GM18508 (cell line): ENCODE data around the gene RIC3.

ENCODE experiments used
- ATAC-seq: cut with Tn5 transposase; IDR thresholded peaks from one replicate; pipeline ENCODE4 v1.9.1; 2021; ENCODE audit warnings: moderate number of reproducible peaks; ENCODE audit not compliant: insufficient read depth, unreplicated experiment

Gene RIC3

GRCh38 chr11:8092587-8093424 lies 76.0 kb downstream of the RIC3 start:
- ATAC-seq: no peak

DNA sequence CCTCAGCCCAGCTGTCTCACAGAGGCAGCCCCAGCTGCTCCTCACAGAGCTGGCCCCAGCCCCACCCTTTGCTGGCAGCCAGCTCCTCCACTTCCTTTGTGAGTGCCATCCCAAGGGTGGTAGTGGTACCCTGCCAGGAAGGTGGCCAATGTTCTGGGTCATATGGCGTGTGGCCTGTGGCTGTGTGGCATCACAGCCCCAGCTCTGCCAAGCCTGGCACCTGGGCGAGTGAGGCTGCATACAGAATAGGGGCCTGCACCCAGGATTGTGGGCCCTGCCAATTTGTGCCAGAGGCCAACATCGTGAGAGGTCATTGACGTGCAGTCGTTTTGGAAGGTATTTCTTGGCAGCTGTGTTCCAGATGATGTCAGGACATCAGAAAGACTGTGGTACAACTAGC lies 77.1 kb downstream of the RIC3 start:
- ATAC-seq: no peak

GRCh38 chr11:8090756-8091155 lies 78.1 kb downstream of the RIC3 start:
- ATAC-seq: no peak

DNA sequence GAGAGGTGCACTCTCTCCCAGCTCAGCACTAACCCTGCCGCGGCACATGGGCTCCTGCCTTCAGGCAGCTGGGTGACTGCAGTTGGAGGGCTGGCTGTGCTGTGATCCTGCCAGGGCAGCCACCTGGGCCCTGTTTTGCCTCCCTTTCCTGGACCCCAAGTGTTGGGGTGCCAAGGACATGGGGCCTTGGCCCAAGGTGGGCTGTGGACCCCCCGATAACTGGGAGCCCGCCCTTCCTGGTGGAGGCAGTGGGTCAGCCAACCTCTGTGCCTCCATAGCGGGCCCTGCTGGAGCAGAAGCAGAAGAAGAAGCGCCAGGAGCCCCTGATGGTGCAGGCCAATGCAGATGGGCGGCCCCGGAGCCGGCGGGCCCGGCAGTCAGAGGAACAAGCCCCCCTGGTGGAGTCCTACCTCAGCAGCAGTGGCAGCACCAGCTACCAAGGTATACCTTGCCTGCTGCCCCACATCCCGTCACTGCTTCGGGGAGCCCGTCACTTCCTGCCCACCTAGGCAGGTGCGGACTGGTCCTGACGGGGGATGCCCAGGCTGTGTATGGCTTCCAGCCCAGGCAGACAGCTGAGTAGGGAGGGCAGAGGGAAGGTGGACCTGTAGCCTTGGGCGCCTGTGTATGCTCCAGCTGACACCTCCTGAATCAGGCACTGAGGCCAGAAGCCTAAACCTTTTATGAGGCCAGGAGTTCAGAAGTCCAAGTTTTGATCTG lies 78.9 kb downstream of the RIC3 start:
- no peak for ATAC-seq

DNA sequence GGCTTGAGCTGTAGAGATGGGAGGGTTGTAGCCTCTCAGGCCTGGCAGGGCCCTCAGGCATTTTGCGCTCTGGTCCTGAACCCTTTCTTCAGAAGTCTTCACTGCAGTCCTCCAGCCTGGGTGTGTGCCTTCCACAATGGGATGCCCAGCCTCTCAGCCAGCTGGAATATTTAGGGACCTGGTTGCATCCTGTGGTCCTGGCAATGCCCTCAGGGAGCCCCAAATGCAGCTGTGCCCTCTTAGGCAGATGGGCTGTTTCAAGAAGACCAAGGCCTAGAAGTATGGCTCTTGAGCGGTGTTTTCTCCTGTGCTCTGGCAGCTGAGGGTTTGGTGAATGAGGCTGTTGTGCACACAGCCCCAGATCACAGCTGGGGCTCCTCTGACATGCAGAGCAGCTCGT lies 81.1 kb downstream of the RIC3 start:
- ATAC-seq: no peak

GRCh38 chr11:8087185-8087584 lies 81.6 kb downstream of the RIC3 start:
- ATAC-seq: no peak

GRCh38 chr11:8086571-8086970 lies 82.3 kb downstream of the RIC3 start:
- ATAC-seq: no peak

- no peak for ATAC-seq
Measured at GRCh38 chr11:8086001-8086479, 82.8 kb downstream of the RIC3 start.

DNA sequence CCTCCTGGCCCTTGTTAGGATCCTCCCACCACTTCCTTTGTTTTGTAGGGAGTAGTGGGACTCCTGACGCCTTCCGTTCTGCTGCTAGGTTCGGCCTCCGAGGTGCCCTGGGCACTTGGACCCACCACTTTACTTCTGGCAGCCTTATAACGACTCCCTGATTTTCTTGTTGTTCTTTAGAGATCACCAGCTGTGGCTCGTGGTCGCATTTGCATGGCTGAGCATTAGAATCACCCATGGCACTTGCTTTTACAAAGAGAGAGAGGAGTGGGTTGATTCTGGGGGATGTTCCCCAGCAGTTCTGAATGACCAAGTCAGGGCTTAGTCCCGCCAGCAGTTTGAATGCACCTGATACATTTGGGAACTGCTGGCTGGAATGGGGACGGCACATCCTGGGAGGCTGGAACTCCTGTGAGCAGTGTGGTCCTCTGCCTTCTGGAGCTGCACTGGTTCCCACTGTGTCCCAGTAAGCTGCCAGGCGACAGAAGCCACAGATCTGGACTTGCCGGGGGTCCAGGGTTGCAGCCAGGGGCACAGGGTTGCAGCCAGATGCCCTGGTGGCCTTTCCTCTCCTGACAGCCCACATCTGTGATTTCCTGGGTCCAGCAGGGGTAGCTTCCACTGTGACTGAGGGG lies 83.7 kb downstream of the RIC3 start:
- ATAC-seq: no peak

DNA sequence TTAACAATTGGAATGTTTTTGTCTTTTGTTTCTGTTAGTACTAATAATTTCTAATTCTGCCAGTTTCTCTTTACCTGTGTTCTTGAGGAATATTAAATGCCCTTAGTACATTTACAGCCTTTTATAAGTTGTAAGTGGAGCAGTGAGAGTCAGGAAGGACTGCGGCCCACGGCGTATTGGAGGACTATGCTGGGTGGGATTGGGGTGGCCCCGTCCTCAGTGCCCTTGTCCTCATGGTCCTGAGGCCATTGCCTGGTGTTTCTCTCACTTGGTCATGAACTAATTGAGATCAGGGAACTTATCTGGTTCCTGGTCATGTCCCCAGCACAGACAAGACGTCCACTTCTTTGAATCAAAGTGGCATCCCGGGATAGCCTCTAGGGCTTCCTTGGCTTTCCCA lies 84.5 kb downstream of the RIC3 start:
- ATAC-seq: no peak

- no peak for ATAC-seq
Measured at GRCh38 chr11:8083871-8084281, 84.9 kb downstream of the RIC3 start.

DNA sequence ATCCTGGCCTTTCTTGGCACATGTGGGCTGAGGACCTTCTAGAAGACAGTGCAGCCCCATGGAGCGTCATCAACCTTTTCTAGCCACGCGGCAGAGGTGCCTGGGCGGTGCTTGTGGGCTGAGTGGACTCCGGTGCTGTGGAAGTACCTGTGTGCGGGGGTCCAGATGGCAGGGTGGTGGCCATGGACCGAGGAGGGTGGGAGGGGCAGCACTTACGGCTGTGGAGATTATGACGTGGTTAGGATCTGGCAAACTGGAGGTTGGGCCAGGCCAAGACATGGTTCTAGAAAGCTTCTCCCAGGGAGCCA lies 85.8 kb downstream of the RIC3 start:
- no peak for ATAC-seq

- no peak for ATAC-seq
Measured at GRCh38 chr11:8082391-8083087, 86.3 kb downstream of the RIC3 start.

- ATAC-seq: no peak
Measured at GRCh38 chr11:8081591-8082250, 87.1 kb downstream of the RIC3 start.

GRCh38 chr11:8080674-8081590 lies 87.9 kb downstream of the RIC3 start, which contains the start of gene TUB:
TUB (plus strand) TSS chr11:8081211; CDS start chr11:8081511, 300 bp downstream.
- no peak for ATAC-seq

DNA sequence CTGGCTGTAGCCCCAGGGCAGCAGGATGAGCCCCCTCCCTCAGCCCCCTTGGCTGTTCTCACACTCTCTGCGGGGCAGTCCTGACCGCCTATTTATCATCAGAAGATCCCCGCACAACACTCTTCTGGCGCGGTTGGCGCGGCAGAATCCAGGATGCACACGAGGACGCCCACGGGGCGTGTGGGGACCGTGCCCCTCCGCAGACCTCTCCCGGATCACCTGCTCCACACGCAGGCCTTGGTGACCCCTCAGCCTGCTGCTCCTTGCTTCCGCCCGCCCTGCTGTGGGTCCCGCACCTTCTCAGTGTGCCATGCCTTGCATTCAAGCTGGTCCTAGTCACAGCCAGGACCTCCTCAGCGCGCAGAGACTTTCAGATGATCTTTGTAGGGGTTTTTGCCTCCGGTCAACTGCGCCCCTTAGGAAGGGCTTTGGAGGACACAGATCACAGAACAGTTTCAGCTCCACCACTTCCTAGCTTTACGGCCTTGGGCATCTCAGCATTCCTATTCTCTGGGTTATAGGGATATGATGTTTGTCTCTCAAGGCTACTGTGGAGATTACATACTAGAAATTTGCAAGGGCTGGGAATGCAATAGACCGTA lies 88.7 kb downstream of the RIC3 start:
- no peak for ATAC-seq

GRCh38 chr11:8079111-8079675 lies 89.6 kb downstream of the RIC3 start:
- ATAC-seq: no peak

GRCh38 chr11:8075119-8075726 lies 93.6 kb downstream of the RIC3 start:
- no peak for ATAC-seq
